NCI-H2171 treated with DMSO at 0.1 percent for 48 hours (cell line): ENCODE results near the gene STAC2.

Experiments used
- DNase-seq: peaks from one replicate; lab custom pipeline; 2025; lab: John Stamatoyannopoulos, UW

The STAC2 gene

DNA sequence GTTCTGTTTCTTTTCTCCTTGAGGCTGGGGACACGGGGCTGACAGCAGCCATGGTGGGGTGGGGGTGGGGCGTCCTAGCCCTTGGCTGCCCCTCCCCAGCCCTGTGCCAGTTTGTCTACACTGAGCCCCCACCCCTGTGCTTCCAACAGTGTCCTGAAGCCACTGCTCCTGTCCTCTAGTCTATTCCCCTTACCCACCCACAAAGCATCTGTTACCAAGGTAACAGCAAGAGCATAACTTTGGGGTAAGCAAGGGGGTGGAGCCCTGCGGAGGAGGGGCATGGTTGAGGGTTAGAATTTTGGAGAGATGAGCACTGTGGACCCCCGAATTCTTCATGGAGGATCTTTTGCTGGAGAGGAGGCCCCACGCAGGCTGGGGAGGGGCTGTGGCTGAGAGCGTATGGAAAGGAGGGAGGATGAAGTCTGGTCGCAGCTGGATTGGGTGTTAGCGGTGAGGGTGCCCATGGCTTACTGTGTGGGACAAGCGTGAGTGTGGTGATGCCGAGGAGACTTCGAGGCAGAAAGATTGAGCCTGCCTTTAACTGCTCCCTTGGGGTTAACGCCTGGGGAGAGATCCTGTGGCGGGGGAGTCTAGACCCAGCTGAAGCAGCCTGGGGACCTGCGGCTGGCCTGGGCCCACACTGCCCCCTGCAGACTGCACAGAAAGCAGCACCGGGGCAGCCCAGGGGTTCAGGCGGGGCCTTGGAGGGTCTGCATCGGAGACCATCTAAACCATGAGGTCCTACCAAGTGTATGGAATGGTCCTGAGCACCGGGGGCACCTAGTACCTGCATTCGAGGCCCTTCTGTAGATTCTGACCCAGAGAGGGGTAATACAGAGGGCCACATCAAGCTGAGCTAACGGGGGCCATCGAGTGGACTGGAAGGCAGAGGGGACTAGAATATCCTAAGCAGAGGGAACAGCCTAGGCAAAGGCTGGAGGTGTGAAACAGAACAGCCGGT lies 6.1 kb upstream of the STAC2 start:
- peak; percentile 70 for DNase-seq

DNA sequence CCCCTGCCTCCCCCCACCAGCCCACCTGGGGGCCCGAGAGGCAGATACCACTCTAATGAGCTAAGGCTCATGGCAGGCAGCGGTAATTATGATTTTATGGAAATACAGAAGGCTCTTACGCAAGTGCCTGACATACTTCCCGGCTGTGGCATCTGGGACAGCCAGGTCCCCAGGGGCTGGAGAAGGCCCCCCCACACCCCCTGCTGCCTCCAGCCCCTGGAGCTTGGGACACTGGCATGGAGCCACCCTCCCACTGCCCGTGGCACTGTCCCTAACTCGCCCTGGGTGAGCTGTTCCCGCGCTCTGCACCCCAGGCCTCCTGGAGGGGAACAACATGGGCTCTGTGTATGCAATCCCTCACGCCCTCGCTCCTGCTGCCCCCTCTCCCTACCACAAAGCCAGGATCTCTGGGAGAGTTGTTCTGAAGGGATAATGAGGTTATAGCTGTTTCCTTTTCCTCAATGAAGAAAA lies 5.4 kb upstream of the STAC2 start:
- DNase-seq, result peak; percentile 55

DNA sequence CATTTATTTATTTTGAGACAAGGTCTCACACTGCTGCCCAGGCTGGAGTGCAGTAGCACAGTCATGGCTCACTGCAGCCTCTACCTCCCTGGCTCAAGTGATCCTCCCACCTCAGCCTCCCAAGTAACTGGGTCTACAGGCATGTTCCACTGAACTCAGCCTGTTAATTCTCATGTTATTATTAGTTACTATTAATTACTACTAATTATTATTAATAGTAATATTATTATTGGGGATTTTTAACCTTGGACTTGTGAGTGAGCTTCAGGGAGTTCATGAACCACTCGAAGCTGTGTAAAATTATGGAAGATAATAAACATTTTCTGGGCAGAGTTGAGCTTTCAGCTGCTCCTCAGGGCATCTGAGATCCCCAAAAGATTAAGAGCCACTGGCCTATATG lies 4.6 kb upstream of the STAC2 start:
- no peak for DNase-seq

DNA sequence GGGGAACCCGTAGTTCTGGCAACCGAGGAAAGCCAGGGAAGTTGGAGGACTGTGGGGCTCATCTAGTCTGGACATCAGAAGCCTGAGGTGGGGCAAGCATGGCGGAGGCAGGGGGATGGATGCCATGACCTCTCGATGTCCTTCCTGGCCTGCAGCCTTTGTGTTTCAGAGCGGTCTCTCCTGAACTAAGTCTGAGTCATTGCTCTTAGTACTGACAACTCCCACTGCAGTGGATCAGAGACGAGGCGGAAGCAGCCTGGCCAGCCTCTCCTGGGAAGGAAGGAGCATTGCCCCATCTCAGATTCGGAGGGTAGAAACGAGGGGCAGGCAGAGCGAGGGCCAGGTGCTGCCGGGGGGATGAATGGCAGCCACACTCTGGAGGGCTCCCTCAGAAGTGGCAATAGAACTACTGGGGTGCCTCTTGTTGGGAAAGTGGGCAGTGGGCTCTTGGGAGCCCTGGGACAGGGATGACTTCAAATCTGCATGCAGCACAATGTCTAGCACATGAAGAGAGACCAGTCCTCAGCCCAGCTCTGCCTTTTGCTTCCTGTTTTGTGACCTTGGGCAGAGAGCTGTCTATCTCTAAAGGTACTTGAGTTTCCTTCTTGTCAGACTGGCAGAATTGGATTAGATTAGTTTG lies 3.6 kb upstream of the STAC2 start:
- DNase-seq, result no peak

DNA sequence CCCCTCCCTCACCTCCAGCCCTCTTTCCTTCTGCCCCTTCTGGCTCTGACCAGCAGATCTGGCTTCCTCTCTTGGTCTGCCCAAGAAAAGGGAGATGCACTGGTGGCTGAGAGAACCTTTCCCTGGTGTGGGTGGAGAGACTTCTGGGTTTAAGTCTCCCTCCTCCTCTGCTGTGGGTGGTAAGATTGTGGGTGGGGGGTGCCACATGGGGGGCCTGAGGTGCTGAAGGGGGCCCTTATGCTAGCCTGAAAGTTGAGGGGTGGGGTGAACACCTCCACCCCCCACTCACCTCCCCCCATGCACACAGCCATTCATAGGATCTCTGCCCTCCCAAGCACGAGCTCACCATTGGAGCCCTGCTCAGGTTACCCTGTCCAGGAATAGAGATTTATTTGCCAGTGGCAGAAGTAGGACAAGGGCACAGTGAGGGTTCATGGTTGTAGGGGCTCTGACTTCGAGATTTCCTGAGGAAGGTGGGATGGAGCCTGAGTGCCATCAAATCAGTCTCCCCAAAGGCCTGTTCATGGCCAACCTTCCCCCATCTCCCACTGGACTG lies 1.7 kb upstream of the STAC2 start:
- DNase-seq, result no peak

DNA sequence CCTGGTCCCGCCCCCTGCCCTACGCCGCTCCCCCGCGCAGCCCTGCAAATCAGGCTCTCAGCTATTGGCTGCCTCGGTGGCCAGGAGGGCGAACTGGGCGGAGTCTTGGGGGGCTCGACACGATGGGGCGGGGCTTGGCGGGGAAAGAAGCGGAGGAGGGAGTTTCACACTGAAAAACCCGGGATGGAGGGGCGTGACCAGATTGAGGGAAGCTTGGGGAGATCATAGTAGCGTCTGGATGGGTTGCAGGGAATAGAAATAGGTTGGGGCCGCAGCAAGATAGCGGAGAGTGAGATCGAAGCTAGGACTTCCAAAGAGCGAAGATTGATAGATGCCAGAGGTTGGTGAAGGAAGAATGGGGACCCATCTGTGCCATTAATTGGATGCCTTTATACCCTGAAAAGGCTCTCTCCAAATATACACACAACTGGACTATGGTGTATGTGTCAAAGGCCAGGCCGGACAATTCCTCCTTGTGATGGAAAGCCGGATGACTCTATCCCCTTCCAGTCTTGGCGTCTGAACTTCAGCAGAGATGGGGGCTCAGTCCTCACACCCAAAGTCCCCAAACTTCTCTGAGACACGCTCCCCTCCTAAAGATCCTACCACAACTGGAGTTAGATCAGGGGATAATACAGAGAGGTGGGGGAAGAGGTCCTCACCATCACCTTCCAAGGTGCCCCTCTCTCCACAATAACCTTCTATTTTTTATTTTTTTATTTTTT lies 376 bp upstream of the STAC2 start:
- DNase-seq, result peak; percentile 91

DNA sequence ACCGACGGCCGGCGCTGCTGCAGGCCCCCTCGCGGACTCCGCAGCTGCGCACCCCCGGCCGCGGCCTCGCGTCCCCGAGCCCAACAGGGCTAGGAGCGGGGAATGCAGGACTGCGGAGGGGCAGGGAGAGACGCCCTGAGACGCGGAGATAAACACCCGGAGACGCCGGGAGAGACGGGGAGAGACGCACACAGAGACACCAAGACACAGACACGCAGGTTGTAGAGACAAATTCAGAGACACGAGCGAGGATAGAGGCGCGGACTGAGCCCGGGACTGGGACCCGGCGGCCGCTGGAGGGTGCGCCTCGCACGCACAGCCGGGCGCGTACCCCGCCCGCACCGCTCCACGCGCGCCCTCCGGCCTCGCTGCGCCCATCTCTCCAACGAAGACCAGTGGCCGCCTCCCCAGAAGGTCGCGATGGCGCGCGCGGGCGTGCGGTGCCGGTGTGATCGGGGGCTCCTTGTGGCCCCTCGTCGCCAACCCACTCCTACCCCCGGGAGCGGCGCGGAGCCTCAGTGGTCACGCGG lies 902 bp downstream of the STAC2 start:
- DNase-seq, result no peak

DNA sequence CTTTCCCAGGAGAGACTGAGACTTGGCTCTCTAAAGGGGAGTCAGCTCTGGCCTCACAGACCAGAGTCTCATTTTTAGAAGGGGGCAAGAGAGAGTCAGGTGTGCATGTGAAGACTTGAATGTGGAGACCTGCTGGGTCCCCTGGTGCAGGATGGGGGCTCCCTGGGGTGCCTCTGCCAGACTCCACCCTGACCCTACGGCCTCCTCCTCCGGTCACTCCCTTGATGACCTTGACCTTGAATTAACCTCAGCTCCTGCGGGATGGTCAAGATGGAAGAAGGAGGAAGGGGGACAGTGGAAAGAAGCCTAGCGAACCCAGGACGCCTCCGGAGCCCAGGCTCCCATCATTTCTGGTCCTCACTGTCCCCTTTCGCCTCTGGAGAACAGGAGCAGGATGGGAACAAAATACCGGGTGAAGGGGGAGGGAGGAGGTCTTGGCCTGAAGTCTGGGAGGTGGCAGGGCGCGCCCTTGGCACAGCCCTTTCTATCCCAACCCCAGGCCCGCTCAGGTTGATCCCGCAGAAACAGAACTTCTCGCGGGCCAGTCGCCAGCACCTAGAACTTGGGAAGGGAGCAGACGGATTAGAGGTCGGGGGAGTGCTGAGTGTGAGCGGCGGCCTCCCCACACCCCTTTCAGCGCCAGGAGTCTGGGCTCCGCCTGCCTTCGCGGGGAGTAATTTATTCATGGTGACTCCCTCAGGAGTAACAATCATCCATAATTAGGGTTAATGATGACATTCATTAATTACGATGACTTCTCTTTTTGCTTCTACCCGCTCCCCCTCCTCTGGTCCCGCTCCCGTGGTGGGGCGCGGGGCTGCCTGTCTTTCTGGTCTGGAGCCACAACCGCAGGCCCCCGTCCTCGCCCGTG lies 1.6 kb downstream of the STAC2 start:
- DNase-seq, result no peak

DNA sequence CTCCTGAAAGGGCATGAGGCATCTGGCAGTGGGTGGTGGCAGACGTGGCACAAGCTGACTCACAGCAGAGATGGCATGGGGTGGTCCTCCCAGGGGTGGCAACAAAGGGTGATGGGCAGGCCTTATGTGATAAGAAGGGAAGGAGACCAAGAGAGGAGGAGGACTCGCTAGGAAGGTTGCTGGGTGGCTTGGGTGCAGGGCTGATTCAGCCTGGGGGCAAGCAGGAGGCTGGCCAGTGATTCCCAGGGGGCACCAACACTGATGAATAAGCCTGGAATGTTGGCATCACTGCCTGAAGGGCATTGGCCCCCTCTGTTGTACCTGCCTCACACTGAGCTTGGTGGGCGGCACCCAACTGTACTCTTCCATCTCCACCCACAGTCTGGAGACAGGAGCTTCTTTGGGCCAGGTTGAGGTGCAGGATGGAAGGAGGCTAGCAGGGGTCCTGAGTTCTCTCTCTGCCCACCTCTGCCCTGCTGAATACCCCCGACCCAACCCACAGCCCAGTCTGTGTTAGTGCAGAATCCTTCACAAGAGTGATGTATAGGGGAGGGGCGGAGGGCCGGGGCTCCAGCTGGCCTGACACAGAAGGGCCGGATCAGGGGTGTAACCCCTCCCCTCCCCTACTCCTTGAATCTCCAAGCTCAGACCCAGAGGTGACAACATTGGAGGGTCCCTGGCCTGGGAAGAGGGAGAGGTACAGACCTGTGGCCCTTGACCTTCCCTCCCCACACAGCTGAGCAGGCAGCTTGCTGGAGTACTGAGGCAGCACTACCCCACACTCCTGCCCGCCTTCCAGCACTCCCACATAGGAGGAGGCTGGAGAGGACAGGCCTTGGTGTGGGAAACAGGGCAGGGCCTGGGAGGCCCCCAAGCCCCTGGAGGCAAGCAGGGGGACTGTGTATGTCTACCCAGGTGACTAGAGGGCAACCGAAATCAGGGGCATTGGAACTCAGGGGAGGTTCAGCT lies 2.6 kb downstream of the STAC2 start:
- DNase-seq, result no peak

DNA sequence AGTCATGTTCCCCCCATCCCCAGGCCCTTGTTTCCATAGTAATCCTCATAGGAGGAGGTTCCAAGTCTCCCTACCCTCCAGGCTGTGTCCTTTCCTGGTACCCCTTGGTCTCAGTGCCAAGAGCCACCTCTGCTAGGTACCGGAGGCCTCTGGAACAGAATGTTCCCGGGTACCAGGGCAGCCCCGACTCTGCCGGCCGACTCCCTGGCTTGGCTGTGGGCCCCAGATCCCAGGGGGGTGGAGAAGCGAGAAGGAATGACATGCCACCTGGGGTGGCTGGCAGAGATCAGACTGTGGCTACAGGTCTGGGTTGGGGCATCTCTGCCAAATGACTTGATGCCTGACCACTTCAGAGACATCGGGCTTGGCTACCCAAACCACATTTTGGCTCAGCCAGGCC lies 3.6 kb downstream of the STAC2 start:
- no peak for DNase-seq

DNA sequence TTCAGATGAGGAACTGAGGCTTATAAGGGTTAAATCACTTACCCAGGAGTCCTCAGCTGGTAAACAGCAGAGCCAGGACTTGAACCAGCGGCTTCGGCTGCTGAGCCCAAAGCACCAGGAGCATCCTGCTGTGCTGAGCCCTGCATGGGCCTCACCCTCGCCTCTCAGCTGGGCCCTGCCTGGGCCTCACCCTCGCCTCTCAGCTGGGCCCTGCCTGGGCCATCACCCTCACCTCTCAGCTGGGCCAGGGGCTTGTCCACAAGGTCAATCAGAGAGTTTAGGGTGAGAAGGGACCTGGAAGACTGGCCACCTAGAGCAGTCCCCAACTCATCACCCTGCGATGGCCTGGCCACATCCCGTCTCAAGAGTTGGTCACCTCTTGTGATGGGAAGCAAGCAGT lies 4.2 kb downstream of the STAC2 start:
- DNase-seq, result no peak

DNA sequence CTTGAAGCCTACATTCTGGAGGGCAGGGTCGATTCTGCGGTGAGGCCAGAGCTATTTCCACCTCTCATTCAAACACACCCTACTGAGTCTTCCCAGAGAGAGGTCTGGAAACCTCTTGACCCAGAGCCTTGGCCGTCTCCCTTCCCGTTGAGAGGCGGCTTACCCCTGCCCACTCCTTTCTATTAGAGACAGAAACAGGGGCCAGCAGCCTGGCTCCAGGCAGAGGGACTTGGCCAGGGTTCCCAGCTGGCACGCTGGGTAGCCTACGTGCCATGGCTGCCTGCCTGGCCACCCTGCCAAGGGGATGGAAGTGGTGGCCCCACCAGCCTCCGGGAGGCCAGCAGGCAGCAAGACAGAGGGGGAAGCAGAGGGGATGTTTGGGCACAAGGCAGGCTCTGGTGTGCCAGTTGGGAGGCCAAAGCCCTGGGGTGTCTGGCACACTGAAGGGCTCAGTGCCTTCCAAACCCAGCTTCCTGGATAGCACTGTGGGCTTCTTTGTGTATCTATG lies 6.0 kb downstream of the STAC2 start:
- no peak for DNase-seq

DNA sequence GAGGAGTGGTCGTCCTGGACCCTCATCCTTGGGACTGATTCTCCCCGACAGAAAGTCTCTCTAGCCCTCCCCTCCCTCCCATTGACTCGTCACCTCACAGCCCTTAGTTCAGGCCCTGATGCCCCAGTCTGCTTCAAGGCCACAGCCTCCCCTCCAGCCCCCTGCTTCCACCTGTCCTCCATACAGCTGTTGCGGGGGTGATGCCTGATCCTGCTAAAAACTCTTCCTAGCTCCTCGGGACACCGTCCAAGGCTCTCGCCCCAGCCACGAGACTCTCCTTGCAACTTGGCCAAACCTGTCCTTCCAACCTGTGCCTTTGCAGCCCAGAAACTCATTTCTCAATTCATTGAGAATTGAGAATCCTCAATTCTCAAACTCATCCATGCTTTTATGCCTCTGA lies 6.8 kb downstream of the STAC2 start:
- no peak for DNase-seq

DNA sequence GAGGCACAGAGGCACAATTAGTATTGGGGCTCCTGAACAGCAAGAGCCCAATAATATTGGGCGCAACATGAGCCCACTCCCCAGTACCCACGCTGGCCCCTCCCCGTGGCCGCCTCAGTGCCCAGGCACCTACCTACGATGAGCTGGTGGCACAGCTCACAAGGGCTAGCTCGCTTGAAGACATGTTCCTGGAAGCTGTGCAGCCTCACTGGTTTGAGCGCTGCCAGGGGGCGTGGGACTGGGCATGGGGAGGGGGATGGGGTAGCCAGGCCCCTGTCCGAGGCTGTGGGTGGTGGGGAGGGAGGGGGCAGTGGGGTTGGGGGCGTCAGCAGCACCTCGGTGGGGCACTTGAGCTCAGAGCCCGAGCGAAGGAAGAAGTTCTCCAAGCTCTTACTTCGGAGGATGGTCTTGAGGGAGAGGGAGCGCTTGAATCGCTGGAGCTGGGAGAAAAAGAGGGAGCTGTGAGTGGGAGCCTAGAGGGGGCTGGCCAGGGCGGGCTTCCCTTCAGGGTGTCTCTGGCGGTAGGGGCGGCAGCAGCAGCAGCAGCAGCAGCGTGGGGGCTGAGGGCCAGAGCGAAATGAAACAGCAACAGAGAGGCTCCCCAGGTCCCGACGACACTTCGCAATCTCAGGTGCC lies 7.9 kb downstream of the STAC2 start:
- DNase-seq, result no peak

DNA sequence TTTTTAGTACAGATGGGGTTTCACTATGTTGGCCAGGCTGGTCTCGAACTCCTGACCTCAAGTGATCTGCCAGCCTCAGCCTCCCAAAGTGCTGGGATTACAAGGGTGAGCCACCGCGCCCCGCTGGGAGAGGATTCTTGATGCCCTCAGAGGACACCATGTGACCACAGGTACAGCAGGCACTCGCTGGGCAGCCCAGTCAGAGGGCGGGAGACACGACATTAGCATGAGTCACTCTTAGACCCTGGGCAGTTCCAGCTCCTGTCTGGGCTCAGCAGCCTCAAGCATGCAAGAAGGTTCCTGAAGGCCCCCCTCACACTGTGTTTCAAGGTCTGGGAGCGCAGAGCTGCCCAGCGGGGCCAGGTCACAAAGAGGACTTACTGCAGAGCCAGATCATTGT lies 11.9 kb downstream of the STAC2 start:
- no peak for DNase-seq

DNA sequence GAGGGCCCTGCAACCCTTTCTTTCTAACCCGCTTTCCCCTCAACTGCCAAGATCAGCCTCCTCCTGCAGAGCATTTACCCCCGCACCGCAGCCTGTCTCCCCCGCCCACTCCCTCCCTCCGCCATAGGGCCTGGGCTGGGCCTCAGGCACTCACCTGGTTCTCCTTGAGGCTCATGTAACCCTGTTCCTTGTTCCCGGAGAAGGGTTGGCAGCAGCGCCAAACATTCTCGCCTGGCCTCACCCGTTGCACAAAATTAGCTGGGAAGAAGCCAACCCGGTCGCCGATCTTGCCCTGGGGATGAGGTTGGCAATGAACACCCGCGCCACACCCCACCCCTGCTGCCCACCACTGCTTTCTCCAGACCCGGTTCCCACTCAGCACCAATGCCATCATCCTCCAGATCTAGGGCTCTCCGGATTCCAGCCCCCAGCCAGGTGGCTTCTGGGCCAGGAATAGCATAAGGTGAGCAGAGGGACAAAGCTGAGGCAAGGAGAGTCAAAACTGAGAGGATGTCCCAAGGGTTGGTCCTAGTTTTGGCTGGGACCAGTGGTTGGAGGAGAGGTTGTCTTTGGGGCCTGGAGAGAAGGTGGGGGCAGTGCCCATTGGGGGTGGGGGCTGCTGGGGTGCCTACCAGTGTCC lies 12.8 kb downstream of the STAC2 start:
- DNase-seq, result peak; percentile 61

DNA sequence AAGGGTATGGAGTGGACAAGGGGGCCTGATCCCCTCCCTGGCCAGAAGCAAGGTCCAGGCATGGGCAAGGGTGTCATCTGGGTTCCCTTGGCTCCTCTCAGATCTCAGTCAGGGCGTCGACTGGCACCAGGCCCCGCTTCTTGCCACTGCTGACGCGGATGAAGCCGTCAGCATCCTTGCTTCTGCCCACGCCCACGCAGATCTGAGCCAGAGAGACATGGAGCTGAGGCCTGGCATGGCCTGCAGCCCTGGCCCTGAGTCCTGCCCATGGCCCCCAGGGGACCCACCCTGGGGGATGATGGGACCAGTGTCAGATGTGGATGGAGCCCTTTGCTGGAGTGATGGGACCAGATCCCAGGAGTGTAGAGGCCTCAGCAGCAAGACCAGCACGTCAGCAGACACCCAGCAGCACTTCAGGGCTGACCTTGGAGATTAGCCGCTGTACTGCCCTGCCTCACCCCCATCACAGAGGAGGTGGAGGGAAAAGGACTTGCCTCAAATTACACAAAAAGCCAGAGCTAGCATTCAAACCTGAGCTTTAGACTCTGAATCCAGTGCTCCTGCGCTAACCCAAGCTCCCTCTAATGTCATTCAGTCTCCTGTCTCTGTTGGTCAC lies 13.4 kb downstream of the STAC2 start:
- no peak for DNase-seq

DNA sequence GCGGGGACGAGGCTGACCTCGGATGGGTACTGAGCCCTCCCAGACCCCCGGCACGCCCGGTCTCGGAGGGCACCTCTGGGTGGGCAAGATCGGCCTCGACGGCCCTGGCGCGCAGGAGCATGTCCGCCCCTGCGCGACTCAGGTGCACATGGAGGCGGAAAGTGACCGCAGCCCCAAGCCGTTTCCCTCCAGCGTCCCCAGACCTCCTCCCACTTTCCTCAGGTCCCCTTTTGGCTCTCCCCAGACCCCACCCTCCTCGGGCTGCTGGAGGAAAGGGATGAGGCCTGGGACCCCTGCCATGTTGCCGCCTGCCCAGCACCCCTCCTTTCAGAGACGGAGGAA lies 15.7 kb downstream of the STAC2 start:
- DNase-seq, result no peak
